RWPE2 (cell line): ENCODE data around the gene IZUMO1.

Experiments
- ATAC-seq: fragments of 200-7000 bp; cut with Tn5 transposase; 3 replicates; pipeline ENCODE4 v1.9.1; 2021; ENCODE audit warnings: low read depth
- DNase-seq: peaks from one replicate; pipeline ENCODE4 v3.0.0-alpha.2; 2020; ENCODE audit warnings: low spot score
- H3K27ac ChIP-seq: fragments of 450-650 bp; 2 replicates; pipeline ENCODE4 v1.5.1; 2017; ENCODE audit warnings: mild to moderate bottlenecking; ENCODE audit not compliant: poor library complexity, severe bottlenecking
- H3K27me3 ChIP-seq: fragments of 250-450 bp; sonication (Bioruptor Pico); 2 replicates; pipeline ENCODE4 v1.5.1; 2021; ENCODE audit warnings: mild to moderate bottlenecking, moderate library complexity; ENCODE audit not compliant: insufficient read depth, poor library complexity, severe bottlenecking
- H3K36me3 ChIP-seq: fragments of 250-450 bp; sonication (Bioruptor Pico); 2 replicates; pipeline ENCODE4 v1.5.1; 2020; ENCODE audit warnings: low read depth, mild to moderate bottlenecking, moderate library complexity
- H3K4me1 ChIP-seq: fragments of 250-450 bp; sonication (Bioruptor Pico); 2 replicates; pipeline ENCODE4 v1.5.1; 2021; ENCODE audit warnings: mild to moderate bottlenecking, moderate library complexity; ENCODE audit not compliant: insufficient read depth, poor library complexity, severe bottlenecking
- H3K4me3 ChIP-seq: fragments of 250-450 bp; sonication (Bioruptor Pico); 2 replicates; pipeline ENCODE4 v1.5.1; 2021; ENCODE audit warnings: mild to moderate bottlenecking, moderate library complexity; ENCODE audit not compliant: severe bottlenecking
- H3K9me3 ChIP-seq: fragments of 250-450 bp; sonication (Bioruptor Pico); 2 replicates; pipeline ENCODE4 v1.5.1; 2021; ENCODE audit warnings: mild to moderate bottlenecking, moderate library complexity; ENCODE audit not compliant: severe bottlenecking
- CTCF ChIP-seq: fragments of 450-650 bp; IDR thresholded peaks from one replicate; pipeline ENCODE4 v1.5.1; 2017; ENCODE audit warnings: mild to moderate bottlenecking, moderate library complexity; ENCODE audit not compliant: poor library complexity, severe bottlenecking

IZUMO1 gene

DNA sequence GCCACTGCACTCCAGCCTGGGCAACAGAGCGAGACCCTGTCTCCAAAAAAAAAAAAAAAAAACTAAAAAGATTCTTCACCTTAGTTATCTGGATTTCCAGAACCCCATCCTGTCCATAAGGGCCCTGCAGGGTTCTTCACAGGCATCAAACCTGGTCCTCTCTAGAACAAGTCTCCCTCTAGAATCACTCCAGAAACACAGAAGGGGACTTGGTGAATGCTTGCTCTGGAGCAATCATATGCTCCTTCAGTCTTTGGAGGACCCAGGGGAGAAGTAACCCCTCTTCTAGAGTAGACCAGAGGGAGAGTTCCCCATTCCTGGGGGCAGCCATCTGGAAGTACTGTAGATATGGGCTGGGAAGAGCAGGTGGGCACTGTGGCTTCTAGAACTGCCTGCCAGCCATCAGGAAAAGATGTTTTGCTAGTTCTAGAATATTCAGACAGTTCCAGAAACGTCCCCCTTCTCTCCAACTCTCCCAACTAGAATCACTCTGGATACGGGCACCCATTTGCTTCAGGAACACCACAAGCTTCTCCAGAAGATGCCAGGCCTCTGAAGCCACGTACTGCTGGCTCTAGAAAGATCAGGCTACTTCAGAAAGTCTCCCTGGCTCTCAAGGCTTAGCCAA is 3.0 kb upstream of the IZUMO1 start:
- H3K4me3 ChIP-seq = no peak overlapping the region
- no peaks in the 10 kb centered on the region for H3K4me1 ChIP-seq
- TF ChIP-seq CTCF = no peak
- DNase-seq (no peak), ATAC-seq (no peak)
- H3K36me3 ChIP-seq = peaks cover 40% of the 10 kb centered on the region
- H3K9me3 ChIP-seq = no peaks in the 10 kb centered on the region
- no peak overlapping the region for H3K27ac ChIP-seq
- H3K27me3 ChIP-seq = no peaks in the 10 kb centered on the region

DNA sequence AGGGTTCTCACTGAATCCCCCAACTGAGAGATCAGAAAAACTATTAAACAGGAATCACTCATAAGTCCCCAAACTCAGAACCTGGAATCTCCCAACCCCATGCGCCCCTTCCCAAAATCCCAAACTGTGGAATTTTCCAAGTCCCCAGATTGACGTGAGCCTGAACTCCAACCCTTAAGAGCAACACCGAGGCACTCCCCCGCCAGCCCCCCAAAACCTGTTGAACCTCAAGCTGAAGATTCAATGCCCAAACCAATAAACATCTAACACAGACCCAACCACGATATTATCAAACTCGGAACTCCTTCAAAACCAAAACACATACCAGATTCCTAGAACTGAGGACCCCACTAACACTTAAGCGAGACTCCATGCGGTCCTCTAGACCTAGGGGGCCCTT is 599 bp downstream of the IZUMO1 start:
- Histone ChIP-seq H3K36me3 (peaks cover 39% of the 10 kb centered on the region), H3K27ac (no peak overlapping the region), H3K4me3 (no peak overlapping the region), H3K4me1 (peaks cover 7% of the 10 kb centered on the region), H3K9me3 (no peaks in the 10 kb centered on the region), H3K27me3 (no peaks in the 10 kb centered on the region)
- no peak for TF ChIP-seq CTCF
- ATAC-seq (no peak), DNase-seq (no peak)

DNA sequence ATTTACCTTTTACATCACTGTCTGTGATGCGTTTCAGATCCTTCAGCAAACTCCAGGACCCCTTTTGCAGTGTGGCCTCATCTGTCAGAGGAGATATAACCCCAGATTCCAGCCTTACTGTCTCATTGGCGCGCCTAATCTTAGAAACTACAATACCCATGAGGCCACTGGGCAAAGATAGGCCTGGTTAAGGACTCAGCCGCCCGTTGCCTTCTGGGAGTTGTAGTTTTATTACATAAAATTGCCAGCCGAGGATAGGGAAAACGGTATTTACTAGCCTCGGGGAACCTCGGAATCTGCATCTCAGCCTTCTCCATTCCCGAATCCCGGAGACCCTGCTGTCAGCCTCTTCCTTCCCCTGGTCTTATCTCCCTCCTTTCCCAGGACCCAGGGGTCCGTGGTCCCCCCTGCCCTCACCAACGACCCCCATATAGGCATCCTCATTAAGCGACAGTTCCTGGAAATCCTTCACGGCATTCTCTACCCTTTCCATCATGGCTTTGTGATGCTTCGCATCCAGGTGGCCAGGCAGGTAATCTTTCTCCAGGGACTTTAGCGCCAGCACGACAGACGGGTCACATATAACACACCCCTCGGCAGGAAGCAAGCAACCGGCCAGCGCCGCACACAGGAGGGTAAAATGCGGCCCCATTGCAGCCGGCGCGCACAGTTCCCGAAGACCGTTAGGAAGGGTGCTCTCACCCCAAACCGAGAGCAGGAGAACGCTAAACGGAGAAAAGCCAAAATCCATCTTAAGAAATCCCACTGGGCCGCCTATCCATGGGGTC is 1.3 kb downstream of the IZUMO1 start:
- DNase-seq = no peak
- no peak overlapping the region for H3K4me3 ChIP-seq
- H3K4me1 ChIP-seq = peaks cover 11% of the 10 kb centered on the region
- ATAC-seq = peak; percentile 81
- no peaks in the 10 kb centered on the region for H3K9me3 ChIP-seq
- no peak for TF ChIP-seq CTCF
- no peaks in the 10 kb centered on the region for H3K27me3 ChIP-seq
- H3K36me3 ChIP-seq = peaks cover 32% of the 10 kb centered on the region
- no peak overlapping the region for H3K27ac ChIP-seq

DNA sequence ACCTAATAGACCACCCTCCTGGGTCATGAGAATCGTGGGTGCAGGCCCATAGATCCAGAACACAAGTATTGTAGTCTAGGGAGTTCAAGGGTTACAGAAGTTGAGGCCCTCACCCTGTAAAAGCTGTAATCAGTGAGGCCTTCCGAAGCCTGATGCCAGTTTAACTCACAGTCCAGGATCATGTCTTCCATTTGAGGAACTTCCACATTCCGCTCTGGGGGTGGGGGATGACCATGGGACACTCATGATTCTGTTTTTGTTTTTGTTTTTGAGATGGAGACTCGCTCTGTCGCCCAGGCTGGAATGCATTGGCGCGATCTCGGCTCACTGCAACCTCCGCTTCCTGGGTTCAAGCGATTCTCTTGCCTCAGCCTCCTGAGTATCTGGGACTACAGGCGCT is 4.6 kb downstream of the IZUMO1 start:
- H3K9me3 ChIP-seq = no peaks in the 10 kb centered on the region
- H3K4me1 ChIP-seq = peaks cover 11% of the 10 kb centered on the region
- H3K27me3 ChIP-seq = no peaks in the 10 kb centered on the region
- no peak overlapping the region for H3K4me3 ChIP-seq
- H3K36me3 ChIP-seq = peaks cover 3% of the 10 kb centered on the region
- no peak for TF ChIP-seq CTCF
- H3K27ac ChIP-seq = no peak overlapping the region
- ATAC-seq (no peak), DNase-seq (no peak)
